HEK293 (cell line): ENCODE measurements around the gene PLD5.

Experiments used
- CTCF ChIP-seq: fragments of 450-650 bp; formaldehyde crosslinking; IDR thresholded peaks from 2 replicates; pipeline ENCODE4 v1.5.1; 2016; ENCODE audit warnings: missing biosample characterization, missing genetic modification characterization
- HOXA7 ChIP-seq: sonication (generic); formaldehyde crosslinking; IDR thresholded peaks from 2 replicates; pipeline ENCODE4 v1.8.1; 2022; ENCODE audit warnings: missing genetic modification reagents, borderline replicate concordance
- ZBTB7A ChIP-seq: fragments of 450-650 bp; formaldehyde crosslinking; IDR thresholded peaks from 2 replicates; pipeline ENCODE4 v1.5.1; 2016; ENCODE audit warnings: low read depth, missing biosample characterization, missing genetic modification characterization
- ZNF274 ChIP-seq, 2 experiments: fragments of 200-500 bp in 1 of 2; fragments of 450-650 bp in 1 of 2; sonication (Bioruptor generic) in 1 of 2; formaldehyde crosslinking in 1 of 2; IDR thresholded peaks; 2 replicates each; pipeline versions ENCODE4 v1.5.1 to v1.6.1; 2014 to 2016; ENCODE audit warnings: borderline replicate concordance in 1 of 2, inconsistent platforms in 1 of 2, low read length in 1 of 2, missing biosample characterization in 1 of 2, missing genetic modification characterization in 1 of 2
- ZNF530 ChIP-seq: fragments of 450-650 bp; formaldehyde crosslinking; IDR thresholded peaks from 2 replicates; pipeline ENCODE4 v1.5.1; 2016; ENCODE audit warnings: low read depth, missing biosample characterization, missing genetic modification characterization
- ZNF654 ChIP-seq: fragments of 450-650 bp; formaldehyde crosslinking; IDR thresholded peaks from 2 replicates; pipeline ENCODE4 v1.5.1; 2016; ENCODE audit warnings: low read depth, missing biosample characterization, missing genetic modification characterization
- ZNF777 ChIP-seq: fragments of 450-650 bp; formaldehyde crosslinking; IDR thresholded peaks from 2 replicates; pipeline ENCODE4 v1.5.1; 2017; ENCODE audit warnings: missing biosample characterization, missing genetic modification characterization, borderline replicate concordance

GRCh38 chr1:242043165-242043564 is 481.3 kb downstream of the PLD5 start:
- TF ChIP-seq ZNF777 (tag by site-specific recombination) (no peak), ZNF530 (no peak), HOXA7 (no peak), ZBTB7A (tag by site-specific recombination) (no peak), ZNF654 (no peak), CTCF (tag by site-specific recombination) (no peak), ZNF274 (IDR thresholded peaks at IDR 0.05; ENCODE audit: low read length) (no peak), ZNF274 (tag by site-specific recombination; IDR thresholded peaks at IDR 0.05; ENCODE audit: borderline replicate concordance) (no peak)
